Measurements from ENCODE around the gene TBK1. TPM values are rescaled to one million over a fixed set of nuclear protein-coding genes. Genes with fewer than 3 reads are reported as not detected.
A peak's percentile ranks its signal among the peaks of the same experiment; 100 is the strongest.

The TBK1 gene
- total and polyA plus RNA-seq, 9 of the 15 experiments (the other 6 are each of a cell fraction or from before 2014, with no cell fraction given) = 20.4 to 42.0 (median 27.8) TPM

GRCh38 chr12:64433915-64434314 lies 18.0 kb upstream of the TBK1 start:
- ChIA-PET POLR2A (no interaction called here), CTCF (ENCODE audit: low intra/inter-chr PET ratio) (no interaction called here)
- TF ChIP-seq CCNT2 (IDR thresholded peaks at IDR 0.05; ENCODE audit: borderline replicate concordance, extremely low read depth, insufficient read length, low read depth, low read length) = no peak
- peak; percentile 56; the same call in 1 of the 2 replicates for TF ChIP-seq ZNF121 (CRISPR knock-in tag; conservative IDR thresholded peaks at IDR 0.05)
- TF ChIP-seq HDAC8 (tag; IDR thresholded peaks at IDR 0.05) = no peak
- no peak for TF ChIP-seq PPARD (CRISPR knock-in tag; IDR thresholded peaks at IDR 0.05)
- TF ChIP-seq SMC3 (conservative IDR thresholded peaks at IDR 0.05; ENCODE audit: insufficient read depth, low read depth, low read length) = no peak
- TF ChIP-seq SUPT5H (IDR thresholded peaks at IDR 0.05) = no peak
- TF ChIP-seq EWSR1 (IDR thresholded peaks at IDR 0.05; ENCODE audit: borderline replicate concordance, low read depth, partially characterized antibody) = no peak
- no peaks in the 10 kb centered on the region for H3K4me1 ChIP-seq (replicated peaks in 1 of 2; ENCODE audit: control insufficient read depth in 2 of 2, insufficient read depth in 2 of 2, low read length in 2 of 2)
- H3K9me1 ChIP-seq (ENCODE audit: control insufficient read depth, insufficient read depth, low read length) = no peaks in the 10 kb centered on the region
- FAIRE-seq (no peak), ATAC-seq (no peak), DNase-seq (ENCODE audit: extremely low read depth in 1 of 4, low spot score in 3 of 4) (no peak)
- no peaks in the 10 kb centered on the region for H4K20me1 ChIP-seq (replicated peaks; ENCODE audit: control insufficient read depth, insufficient read depth, low read length)
- H3K27me3 ChIP-seq (ENCODE audit: control insufficient read depth in 2 of 2, insufficient read depth in 2 of 2, low read length in 2 of 2) = no peaks in the 10 kb centered on the region
- BruUV-seq (replicated peaks) = no TSS peak
- intact Hi-C loops (cut with micrococcal nuclease) = no loop called here
- in situ Hi-C loops (cut with MboI) = no loop called here
- no peak overlapping the region for H3K4me3 ChIP-seq
- no peak overlapping the region for H2AFZ ChIP-seq (ENCODE audit: low read depth, low read length)
- no peak overlapping the region for H3K27ac ChIP-seq (ENCODE audit: extremely low read depth, low read depth, low read length)
- 91% methylated on average over 5 of the region's 5 CpGs for WGBS (ENCODE audit: insufficient coverage, low coverage, missing lambda C conversion rate)
- H3K36me3 ChIP-seq (ENCODE audit: control insufficient read depth, insufficient read depth, low read length) = peaks cover 97% of the 10 kb centered on the region
- H3K9ac ChIP-seq (ENCODE audit: insufficient read depth in 1 of 2, low read depth in 2 of 2, low read length in 2 of 2) = no peak overlapping the region
- no peak overlapping the region for H3K4me2 ChIP-seq (ENCODE audit: insufficient read depth, low read length)
- no peaks in the 10 kb centered on the region for H3K9me3 ChIP-seq (replicated peaks; ENCODE audit: control insufficient read depth, insufficient read depth, low read depth, low read length)
- H3K79me2 ChIP-seq (ENCODE audit: control insufficient read depth, insufficient read depth, low read length) = peaks cover 3% of the 10 kb centered on the region; the same call in 1 of the 3 replicates
